ENCODE measurements around the gene RPS26. TPM values are rescaled to one million over a fixed set of nuclear protein-coding genes. Genes with fewer than 3 reads are reported as not detected.

Gene RPS26
- total and polyA plus RNA-seq, 9 of the 15 experiments (the other 6 are each of a cell fraction or from before 2014, with no cell fraction given): 70.2 to 1,589 (median 852) TPM

- in situ Hi-C loops (cut with MboI): no loop called here
- TF ChIP-seq ZNF76 (CRISPR knock-in tag; IDR thresholded peaks at IDR 0.05; ENCODE audit: borderline replicate concordance): no peak
- no peak for TF ChIP-seq ZNF280B (CRISPR knock-in tag; IDR thresholded peaks at IDR 0.05)
- TF ChIP-seq HOMEZ (CRISPR knock-in tag; IDR thresholded peaks at IDR 0.05): no peak
- TF ChIP-seq BCOR (IDR thresholded peaks at IDR 0.05): no peak
- TF ChIP-seq MAX (CRISPR knock-in tag; IDR thresholded peaks at IDR 0.05): peak; percentile 47; the same call in 1 of the 2 replicates
- 0 out of 3 replicates have a peak overlapping the region, but pooled peaks have one; percentile 8 for H3K27ac ChIP-seq (ENCODE audit: extremely low read depth, low read depth, low read length)
- peak overlapping the region in 1 of 2 experiments; percentile 41; a peak in 1 of 4 replicates for H3K9ac ChIP-seq (ENCODE audit: insufficient read depth in 1 of 2, low read depth in 2 of 2, low read length in 2 of 2)
- BruUV-seq (replicated peaks): no TSS peak
- intact Hi-C loops (cut with micrococcal nuclease): no loop called here
- no peaks in the 10 kb centered on the region for H3K79me2 ChIP-seq (ENCODE audit: control insufficient read depth, insufficient read depth, low read length)
- CTCF ChIA-PET (ENCODE audit: low intra/inter-chr PET ratio): no interaction called here
- DNase-seq (ENCODE audit: extremely low read depth in 1 of 4, low spot score in 3 of 4): no peak
- H3K9me3 ChIP-seq (replicated peaks; ENCODE audit: control insufficient read depth, insufficient read depth, low read depth, low read length): no peaks in the 10 kb centered on the region
- POLR2A ChIA-PET: no interaction called here
- H3K4me1 ChIP-seq (replicated peaks in 1 of 2; ENCODE audit: control insufficient read depth in 2 of 2, insufficient read depth in 2 of 2, low read length in 2 of 2): peaks cover 17 to 40% of the 10 kb centered on the region in 2 experiments
- no peak overlapping the region for H2AFZ ChIP-seq (ENCODE audit: low read depth, low read length)
- no peak overlapping the region for H3K4me2 ChIP-seq (ENCODE audit: insufficient read depth, low read length)
- H4K20me1 ChIP-seq (replicated peaks; ENCODE audit: control insufficient read depth, insufficient read depth, low read length): no peaks in the 10 kb centered on the region
- peaks cover 35% of the 10 kb centered on the region for H3K36me3 ChIP-seq (ENCODE audit: control insufficient read depth, insufficient read depth, low read length)
- WGBS (ENCODE audit: insufficient coverage, low coverage, missing lambda C conversion rate): 91% methylated on average over 10 of the region's 10 CpGs
- no peaks in the 10 kb centered on the region for H3K9me1 ChIP-seq (ENCODE audit: control insufficient read depth, insufficient read depth, low read length)
- no peak for ATAC-seq
- H3K4me3 ChIP-seq: no peak overlapping the region
- H3K27me3 ChIP-seq (ENCODE audit: control insufficient read depth in 2 of 2, insufficient read depth in 2 of 2, low read length in 2 of 2): no peaks in the 10 kb centered on the region
- no peak for FAIRE-seq
Measured at GRCh38 chr12:56004211-56004610, 37.5 kb upstream of the RPS26 start.
